HTR-8/SVneo (cell line): ENCODE data around the gene MAP4K3.
A peak's percentile ranks its signal among the peaks of the same experiment; 100 is the strongest.
"Not testable (repeated sequence)": the region's sequence is repeated elsewhere in the genome, so short reads cannot be mapped to it uniquely, and the experiment has no call there.

Source experiments
- DNase-seq: peaks from one replicate; pipeline ENCODE4 v3.0.0; 2011; ENCODE audit warnings: low spot score, mixed read lengths; ENCODE audit not compliant: insufficient read length
- FAIRE-seq: peaks from 2 replicates; lab custom pipeline; 2011; peaks lifted over from hg19 to GRCh38; lab: Jason Lieb, UNC

MAP4K3 gene

GRCh38 chr2:39260087-39260486 is 177.0 kb downstream of the MAP4K3 start:
- DNase-seq = no peak
- no peak for FAIRE-seq

GRCh38 chr2:39256040-39256439 is 181.0 kb downstream of the MAP4K3 start:
- DNase-seq (no peak), FAIRE-seq (no peak)

DNA sequence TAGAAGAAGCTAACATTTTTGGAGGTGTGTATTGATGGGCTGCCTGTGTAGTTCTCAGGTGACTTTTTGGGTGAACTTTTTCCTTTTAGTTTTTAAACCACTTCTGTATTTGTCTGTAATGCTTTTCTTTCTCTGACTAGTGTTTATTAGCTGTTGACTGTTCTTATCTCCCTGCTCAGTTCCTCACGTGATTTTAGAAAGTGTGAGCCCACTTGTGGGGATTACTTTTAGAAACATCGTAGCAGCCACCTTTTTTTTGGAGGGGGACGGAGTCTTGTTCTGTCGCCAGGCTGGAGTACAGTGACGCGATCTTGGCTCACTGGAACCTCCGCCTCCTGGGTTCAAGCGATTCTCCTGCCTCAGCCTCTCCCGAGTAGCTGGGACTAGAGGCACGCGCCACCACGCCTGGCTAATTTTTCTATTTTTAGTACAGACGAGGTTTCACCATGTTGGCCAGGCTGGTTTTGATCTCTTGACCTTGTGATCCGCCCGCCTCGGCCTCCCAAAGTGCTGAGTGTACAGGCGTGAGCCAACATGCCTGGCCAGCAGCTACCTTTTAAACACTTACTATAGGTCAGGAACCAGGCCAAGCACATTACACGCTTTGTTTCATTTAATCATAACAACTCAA is 184.1 kb downstream of the MAP4K3 start:
- no peak for DNase-seq
- no peak for FAIRE-seq

- no peak for FAIRE-seq
- DNase-seq = no peak
Measured at GRCh38 chr2:39247512-39248043, 189.5 kb downstream of the MAP4K3 start.

DNA sequence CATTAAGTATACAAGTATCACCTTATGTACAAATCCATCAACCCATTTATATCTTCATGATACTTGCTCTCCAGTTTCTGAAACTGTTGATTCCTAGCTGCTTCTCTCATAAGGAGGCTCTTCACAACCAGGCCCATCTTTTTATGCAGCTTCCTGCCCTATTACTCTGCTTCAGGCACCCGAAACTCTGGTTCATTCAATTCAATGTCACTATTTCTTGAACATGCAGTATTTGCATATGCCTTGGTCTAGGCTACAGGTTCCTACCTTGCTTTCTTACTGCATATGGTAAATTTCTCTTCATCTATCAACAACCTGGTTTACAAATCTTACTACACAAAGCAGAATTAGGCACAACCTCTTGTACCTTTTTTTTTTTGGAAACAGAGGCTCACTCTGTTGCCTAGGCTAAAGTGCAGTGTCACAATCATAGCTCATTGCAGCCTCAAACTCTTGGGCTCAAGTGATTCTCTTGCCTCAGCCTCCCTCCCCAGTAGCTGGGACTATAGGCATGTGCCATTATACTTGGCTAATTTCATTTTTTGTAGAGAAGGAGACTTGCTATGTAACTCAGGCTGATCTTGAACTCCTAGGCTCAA is 190.6 kb downstream of the MAP4K3 start:
- no peak for FAIRE-seq
- DNase-seq = no peak

DNA sequence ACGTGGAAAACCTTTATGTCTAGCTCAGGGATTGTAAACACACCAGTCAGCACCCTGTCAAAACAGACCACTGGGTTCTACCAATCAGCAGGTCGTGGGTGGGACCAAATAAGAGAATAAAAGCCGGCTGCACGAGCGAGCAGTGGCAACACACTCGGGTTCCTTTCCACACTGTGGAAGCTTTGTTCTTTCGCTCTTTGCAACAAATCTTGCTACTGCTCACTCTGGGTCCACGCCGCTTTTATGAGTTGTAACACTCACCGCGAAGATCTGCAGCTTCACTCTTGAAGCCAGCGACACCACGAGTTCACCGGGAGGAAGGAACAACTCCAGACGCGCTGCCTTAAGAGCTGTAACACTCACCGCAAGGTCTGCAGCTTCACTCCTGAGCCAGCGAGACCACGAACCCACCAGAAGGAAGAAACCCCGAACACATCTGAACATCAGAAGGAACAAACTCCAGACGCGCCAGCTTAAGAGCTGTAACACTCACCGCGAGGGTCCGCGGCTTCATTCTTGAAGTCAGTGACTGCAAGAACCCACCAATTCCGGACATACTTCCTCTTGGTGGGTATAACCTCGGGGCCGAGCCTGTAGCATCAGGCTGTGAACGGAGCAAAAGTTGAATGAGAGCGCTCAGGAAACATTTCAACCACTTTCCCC is 192.0 kb downstream of the MAP4K3 start:
- DNase-seq = not testable (repeated sequence)

GRCh38 chr2:39244241-39244862 is 192.7 kb downstream of the MAP4K3 start:
- FAIRE-seq, DNase-seq: not testable (repeated sequence)

More for the DNA sequence above, 192.0 kb downstream of the MAP4K3 start:
- FAIRE-seq = not testable (repeated sequence)

GRCh38 chr2:39243469-39244123 is 193.5 kb downstream of the MAP4K3 start, which contains the start of gene CDKL4:
CDKL4 (minus strand) TSS chr2:39243970.
- no peak for FAIRE-seq

GRCh38 chr2:39241588-39241987 is 195.5 kb downstream of the MAP4K3 start:
- DNase-seq (no peak), FAIRE-seq (no peak)

More at GRCh38 chr2:39243469-39244123, 193.5 kb downstream of the MAP4K3 start, which contains the start of gene CDKL4:
- no peak for DNase-seq

DNA sequence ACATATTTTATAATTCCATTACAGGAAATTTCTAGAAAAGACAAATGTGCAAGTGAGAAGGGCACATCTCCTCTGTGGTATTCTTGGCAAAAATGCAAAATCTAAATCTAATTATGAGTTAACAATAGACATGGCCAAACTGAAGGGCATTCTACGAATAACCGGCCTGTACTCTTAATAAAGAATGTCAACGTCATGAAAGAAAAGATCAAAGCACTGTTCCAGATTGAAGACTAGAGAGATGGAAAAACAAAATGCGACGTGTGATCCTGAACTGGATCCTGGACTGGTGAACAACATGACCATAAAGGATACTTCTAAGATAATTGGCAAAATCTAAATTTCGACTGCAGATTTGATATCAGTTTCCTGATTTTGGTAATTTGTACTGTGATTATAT is 196.3 kb downstream of the MAP4K3 start:
- FAIRE-seq (no peak), DNase-seq (no peak)

GRCh38 chr2:39234754-39235153 is 202.3 kb downstream of the MAP4K3 start:
- DNase-seq (no peak), FAIRE-seq (no peak)

GRCh38 chr2:39232141-39232540 is 204.9 kb downstream of the MAP4K3 start:
- FAIRE-seq (no peak), DNase-seq (no peak)

- no peak for DNase-seq
- FAIRE-seq = no peak
Measured at GRCh38 chr2:39228413-39229209, 208.5 kb downstream of the MAP4K3 start.

GRCh38 chr2:39227628-39228412 is 209.3 kb downstream of the MAP4K3 start:
- FAIRE-seq = no peak
- DNase-seq = peak; percentile 78

DNA sequence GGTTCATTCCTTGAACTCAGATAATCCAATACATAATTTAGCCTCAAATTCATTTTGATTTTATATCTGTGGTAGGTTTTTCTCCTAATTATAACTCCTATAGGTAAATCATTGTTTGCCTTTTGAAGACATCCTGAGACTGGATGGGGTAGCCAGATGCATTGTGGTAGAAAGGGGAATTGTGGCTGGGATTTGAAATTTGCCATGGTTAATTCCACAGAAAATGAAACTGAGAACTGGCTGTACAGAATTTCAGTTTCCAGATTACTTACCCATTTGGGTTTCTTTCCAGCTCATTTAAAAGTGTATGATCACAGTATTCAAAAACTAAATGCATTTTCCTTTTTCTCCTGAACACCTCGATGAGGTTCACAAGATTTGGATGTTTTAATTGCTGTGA is 211.5 kb downstream of the MAP4K3 start:
- no peak for DNase-seq
- FAIRE-seq = no peak

DNA sequence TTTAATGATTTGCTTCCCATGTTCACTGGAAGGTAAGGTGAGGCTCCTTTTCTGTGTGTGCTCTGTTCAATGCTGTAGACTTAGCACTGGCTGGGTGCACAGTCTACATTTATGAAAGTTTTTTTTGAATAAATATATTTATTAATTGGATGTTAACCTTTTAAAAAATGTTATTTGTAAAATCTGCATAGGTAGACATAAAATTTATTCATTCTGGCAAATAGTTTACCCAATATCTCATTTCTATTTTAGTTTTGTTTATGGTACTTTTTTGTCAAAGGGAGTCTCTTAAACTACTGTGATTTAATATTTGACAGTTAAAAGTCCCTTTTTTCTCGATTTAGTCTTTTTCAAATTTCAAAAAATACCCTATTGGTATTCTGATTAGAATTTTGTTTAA is 213.2 kb downstream of the MAP4K3 start:
- no peak for DNase-seq
- FAIRE-seq = no peak

- FAIRE-seq (no peak), DNase-seq (no peak)
Measured at GRCh38 chr2:39221459-39221858, 215.6 kb downstream of the MAP4K3 start.

DNA sequence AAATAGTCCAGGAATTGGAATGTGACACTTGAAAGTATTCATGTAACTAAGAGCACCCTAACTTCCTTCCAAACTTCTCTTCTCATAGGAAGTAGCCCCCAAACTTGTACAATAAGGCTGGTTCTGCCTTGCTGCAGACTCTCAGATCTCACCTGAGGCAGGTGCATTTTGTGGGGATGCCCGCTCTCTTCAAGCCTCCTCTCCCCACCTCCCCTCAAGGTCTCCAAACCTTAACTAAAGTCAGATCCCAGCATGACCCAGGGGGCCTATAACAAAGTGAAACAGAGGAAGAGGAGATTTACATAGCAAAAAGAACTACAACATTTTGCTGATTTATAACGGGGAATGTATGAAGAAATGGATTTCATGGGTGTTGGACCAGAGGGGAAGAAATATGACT is 216.9 kb downstream of the MAP4K3 start:
- no peak for FAIRE-seq

GRCh38 chr2:39218391-39218790 is 218.7 kb downstream of the MAP4K3 start:
- no peak for DNase-seq
- no peak for FAIRE-seq

More for the DNA sequence above, 216.9 kb downstream of the MAP4K3 start:
- no peak for DNase-seq
